Cortex of kidney (tissue), 1 donor: Measurements from ENCODE around the gene MX1.

ENCODE experiments used
- DNase-seq: peaks from one replicate; lab custom pipeline; 2025; lab: John Stamatoyannopoulos, UW

Gene MX1

DNA sequence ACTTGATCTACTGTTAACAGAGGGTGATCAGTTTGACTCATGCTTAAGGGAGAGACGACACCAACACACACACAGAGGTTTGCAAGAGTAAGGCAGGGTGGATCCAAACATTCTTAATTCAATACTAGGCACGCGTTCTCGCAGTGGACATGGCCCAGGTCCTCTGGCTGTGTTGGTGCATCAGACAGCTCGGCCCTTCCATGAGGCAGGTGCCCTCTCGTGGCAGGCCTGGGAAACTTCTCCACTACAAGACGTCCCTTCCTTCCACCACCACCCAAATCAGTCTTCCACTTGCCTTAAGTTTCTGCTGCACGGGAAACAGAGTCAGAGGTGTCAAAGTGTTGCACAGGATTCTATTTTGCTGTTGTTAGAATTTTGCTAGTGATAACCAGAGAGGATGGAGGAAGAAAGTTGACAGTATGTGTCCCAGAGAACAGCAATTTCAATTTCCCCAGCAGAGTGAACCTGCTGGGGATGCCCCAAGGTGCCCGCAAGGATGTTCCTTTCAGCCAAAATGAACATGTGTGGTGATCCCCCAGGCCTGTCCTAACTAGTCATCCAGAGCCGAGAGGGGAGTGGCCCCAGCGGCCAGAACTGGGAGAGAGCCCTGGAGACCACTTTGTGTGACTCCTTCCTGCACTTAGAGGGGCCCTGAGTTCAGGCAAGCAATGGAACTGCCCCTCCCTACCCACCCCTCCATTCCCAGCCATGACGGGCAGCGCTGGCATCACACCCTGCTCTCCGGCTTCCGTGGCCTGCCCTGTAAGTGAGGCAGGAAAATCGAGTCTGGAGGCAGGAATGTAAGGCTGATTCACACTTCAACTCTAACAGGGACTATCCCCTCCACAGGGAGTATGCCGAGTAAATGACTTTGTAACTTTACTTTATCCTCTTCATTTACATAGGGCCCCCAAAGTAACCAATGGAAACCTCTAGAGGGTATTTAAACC, 34.8 kb downstream of the MX1 start:
- DNase-seq, result no peak

DNA sequence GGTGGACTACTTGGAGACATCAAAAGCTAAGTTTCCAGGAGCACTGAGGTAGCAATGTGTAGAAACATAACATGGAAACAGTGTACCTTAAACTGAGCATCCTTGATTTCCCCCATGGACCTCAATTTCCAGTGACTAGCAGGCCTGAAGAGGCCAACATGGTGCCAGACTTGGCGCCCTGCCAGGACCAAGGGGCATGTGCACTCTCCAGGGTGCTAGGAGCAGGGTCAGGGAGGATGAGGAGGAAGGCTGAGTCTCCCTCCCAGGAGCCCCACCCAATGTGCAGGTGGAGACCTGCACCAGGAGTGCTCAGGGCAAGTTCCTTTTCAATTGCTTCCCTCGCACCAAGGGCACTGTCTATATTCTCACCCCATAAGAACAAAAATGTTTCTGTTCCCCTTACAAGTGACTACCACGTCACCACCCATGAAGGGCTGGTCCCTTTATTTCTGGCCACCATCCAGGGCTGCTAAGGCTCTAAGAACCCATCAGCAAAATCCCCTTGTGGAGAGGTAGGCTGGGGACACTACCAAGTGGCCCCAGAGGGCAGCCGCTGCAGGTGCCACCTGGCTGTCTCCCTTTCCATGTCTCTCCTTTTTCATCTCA, 39.2 kb downstream of the MX1 start:
- no peak for DNase-seq

DNA sequence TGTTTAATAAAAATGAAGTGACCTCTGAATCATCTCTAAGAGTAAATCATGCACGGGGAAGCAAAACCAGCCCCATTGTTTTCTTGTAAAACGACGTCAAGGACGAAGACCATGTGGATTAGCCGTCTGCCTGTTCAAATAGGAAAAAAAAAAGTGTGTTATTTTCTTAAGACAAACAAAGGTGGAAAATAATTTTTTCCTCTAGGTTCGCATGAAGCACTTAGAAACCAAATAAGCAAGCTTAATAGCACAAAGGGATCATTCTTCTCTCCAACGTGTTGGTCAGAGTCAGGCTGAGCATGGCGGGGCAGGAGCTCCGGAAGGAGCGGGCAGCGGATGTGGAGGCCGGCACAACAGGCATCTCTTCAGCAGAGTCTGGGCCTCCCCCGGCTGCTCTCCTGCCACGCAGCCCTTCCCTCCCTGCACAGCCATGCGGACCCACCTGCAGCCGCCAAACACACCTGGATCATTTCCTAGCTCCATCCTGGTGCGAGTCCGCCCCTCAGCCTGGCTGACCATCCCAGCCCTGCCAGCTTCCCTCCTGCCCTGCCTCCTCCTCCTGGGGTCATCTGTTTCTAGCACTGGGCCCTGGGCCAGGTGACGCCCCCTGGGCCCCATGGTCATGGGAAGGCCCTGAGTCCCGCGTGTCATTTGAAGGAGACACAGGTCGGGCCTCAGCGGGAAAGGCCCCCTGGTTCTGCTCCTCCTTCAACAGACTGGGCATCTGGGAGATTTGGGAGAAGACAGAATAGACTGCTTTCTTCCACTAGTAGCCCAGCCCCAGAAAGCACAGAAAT, 40.2 kb downstream of the MX1 start:
- no peak for DNase-seq

- no peak for DNase-seq
Observed at GRCh38 chr21:41470054-41470453, 44.0 kb downstream of the MX1 start.

- no peak for DNase-seq
Observed at GRCh38 chr21:41472753-41473548, 46.9 kb downstream of the MX1 start.

DNA sequence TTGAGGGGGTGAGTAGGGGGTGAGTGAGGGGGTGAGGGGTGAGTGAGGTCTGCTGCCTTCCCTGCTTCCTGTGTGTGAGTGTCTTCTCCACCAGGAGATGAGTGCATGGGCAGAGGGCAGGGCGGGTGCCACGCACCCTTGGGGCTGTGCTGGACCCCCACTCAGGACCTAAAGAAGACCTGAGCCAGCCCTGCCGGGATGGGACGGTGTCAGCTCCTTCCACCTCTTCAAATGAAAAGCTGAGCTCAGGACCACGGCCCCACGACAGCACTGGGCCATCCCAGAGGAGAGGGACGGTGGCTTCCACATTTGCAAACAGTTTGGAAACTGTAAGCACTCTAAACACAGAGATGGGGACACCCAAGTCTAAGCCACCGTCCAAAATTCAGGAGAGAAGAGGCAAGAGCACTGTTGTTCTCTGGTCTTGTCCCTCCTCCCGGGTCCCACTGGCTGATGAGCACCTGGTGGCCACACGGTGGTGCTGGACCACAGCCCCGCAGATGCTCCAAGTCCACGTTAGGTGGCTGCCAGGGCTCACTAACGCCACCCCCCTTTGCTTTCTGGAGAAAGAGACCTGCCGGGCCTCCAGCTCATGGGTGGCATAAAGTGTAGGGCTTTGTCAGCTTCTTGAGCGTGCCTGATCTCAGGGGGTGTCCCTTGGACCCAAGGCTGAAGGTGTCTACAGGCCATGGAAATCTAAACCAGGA, 49.8 kb downstream of the MX1 start:
- DNase-seq, result no peak

DNA sequence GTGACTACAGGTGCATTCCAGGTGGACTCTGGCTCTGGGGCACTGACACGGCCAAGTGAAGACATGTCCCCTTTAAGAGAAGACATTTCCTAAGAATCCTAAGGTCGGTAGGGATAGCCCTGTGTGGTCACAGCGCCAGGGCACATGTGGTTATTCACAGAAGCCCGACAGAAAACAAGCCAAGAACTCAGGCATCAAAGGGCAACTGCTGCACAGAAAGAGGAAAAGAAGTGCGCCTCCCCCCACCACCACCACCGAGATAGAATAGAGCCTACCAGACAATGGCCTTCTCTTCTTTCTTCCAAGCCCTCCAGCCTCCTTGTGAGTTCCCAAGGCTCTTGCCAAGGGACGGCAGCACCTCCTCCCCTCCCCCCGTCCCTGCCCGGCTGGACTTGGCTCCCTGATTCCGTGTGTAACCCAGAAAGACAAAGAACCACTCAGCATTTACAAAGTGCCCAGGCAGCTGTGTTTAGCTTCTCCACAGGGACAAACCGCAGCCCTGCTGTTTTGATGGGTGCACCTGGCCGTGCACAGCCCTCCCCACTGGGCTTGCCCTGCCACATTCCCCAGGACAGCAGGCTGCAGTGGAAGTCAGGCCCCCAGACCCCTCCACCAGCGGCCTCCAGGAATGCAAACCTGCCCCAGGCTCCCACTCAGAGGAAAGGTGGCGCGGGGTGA, 51.7 kb downstream of the MX1 start:
- no peak for DNase-seq

DNA sequence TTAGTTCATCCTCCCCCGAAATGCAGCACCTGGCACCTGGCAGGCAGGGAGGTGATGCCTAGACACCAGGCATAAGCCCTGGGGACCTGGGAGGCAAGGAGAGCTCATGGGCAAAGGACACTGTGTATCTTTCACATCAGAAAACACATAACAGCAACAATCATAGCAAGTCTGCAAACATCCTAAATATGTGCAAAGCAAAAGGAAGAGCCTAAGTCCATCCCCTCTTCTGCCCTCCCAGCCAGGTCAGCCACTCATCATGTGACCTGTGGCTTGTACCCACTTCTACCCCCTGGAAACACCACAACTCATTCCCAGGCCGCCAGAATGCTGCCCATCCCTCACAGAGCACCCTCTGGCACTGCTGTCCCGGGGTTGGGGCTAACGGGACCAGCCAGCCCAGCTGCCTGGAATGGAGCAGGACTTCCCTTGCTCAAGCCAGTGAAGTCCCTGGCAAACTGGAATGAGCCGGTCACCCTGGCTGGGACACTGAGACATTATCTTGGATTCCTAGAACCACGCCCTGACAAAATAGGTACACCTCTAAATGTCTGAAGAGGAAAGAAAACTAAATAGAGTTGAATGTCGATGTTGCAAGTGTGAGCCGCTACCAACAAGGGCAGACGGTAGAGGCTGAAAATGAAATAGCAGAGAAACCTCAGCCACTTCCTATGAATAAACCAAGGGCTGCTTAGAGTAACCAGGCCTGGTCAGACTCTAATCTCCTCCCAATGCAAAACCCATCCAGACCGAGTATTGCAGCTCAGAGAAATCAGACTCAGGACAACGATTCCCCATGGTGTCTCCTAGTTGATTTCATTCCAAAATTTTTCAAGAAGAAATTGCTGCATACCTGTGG, 52.5 kb downstream of the MX1 start:
- no peak for DNase-seq

DNA sequence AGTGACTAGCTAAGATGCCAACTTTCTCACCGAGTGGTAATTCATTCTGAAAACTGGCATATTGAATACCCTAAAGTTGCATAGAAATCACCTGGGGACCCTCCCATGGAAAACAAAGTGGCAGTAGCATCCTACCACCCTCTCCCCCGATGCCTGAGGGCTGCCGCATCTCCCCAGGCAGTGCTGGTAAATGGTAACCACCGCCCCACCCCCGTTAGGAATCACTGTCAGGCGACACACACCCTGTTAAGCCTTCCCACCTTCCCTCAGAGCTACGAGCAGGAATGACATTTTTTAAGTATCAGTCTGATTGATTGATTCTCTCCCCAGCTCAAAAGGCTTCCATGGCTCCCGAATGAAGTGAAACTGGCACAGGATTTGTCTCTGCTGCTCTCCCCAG, 53.6 kb downstream of the MX1 start:
- DNase-seq, result no peak

- DNase-seq, result no peak
Observed at GRCh38 chr21:41480086-41480690, 54.1 kb downstream of the MX1 start.

GRCh38 chr21:41481191-41481590, 55.2 kb downstream of the MX1 start:
- no peak for DNase-seq

- no peak for DNase-seq
Observed at GRCh38 chr21:41482301-41482700, 56.3 kb downstream of the MX1 start.

DNA sequence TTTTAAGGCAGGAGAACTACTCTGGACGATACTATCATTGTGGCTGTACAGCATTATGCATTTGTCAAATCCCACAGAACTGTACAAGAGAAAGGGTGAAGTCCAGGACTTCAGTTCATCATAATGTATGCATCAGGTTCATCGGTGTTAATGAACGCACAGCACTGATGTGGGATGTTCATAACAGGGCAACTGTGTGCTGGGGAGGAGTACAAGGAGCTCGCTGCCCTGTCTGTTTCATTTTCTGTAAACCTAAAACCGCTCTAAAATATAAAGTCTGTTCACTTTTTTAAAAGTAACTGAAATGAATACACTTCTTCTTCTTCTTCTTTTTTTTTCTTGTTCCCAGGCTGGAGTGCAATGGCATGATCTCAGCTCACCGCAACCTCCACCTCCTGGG, 56.9 kb downstream of the MX1 start:
- DNase-seq, result no peak

- DNase-seq, result no peak
Observed at GRCh38 chr21:41483415-41483814, 57.4 kb downstream of the MX1 start.

DNA sequence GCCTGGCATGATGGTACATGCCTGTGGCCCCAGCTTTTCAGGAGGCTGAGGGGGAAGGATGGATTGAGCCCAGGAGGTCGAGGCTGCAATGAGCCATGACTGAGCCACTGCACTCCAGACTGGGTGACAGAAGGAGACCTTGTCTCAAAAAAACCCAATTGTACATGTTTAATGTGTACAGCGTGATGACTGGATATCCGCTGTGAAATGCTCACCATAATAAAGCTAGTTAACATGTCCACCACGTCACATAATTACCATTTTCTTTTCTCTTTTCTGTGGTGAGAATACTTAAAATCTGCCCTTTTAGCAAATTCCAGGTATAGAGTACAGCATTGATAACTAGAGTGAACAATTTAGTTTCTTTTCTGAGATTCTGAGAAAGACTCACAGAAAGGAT, 57.9 kb downstream of the MX1 start:
- DNase-seq, result no peak

DNA sequence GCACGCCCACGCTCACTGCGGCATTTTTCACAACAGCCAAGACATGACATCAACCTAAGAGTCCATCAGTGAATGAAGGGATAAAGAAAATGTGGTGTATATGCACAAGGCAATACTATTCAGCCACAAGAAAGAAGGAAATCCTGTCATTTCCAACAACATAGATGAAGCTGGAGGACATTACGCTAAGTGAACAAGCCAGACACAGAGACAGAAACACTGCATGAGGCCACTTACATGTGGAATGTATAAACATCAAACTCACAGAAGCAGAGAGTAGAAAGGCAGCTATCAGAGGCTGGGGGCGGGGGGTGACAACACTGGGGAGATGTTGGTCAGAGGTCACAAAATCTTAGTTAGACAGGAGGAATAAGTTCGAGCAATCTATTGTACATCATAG, 61.0 kb downstream of the MX1 start:
- DNase-seq, result no peak

GRCh38 chr21:41488080-41488479, 62.0 kb downstream of the MX1 start:
- no peak for DNase-seq

GRCh38 chr21:41489329-41489728, 63.3 kb downstream of the MX1 start:
- no peak for DNase-seq

GRCh38 chr21:41490330-41490729, 64.3 kb downstream of the MX1 start:
- DNase-seq, result no peak
